Endothelial cell of umbilical vein (primary cell): Measurements from ENCODE around the gene NUP214.

Experiments used
- CTCF ChIP-seq, 2 donors: IDR thresholded peaks; 1 replicate in 1 of 2; 2 replicates in 1 of 2; pipeline ENCODE4 v1.5.1; 2011; ENCODE audit warnings: low read length in 2 of 2, mild to moderate bottlenecking in 2 of 2, moderate library complexity in 2 of 2, control low read depth in 1 of 2, inconsistent platforms in 1 of 2, low read depth in 1 of 2; ENCODE audit not compliant: insufficient read depth in 1 of 2; ENCODE audit errors: extremely low read depth in 1 of 2
- POLR2A ChIP-seq: IDR thresholded peaks from 2 replicates; pipeline ENCODE4 v1.6.1; 2012; ENCODE audit warnings: low read depth, mild to moderate bottlenecking, control low read depth, low read length

GRCh38 chr9:131281119-131281965, 156.0 kb downstream of the NUP214 start:
- no peak for TF ChIP-seq CTCF (IDR thresholded peaks at IDR 0.05; ENCODE audit: extremely low read depth in 1 of 2, insufficient read depth in 1 of 2, low read depth in 1 of 2, low read length in 2 of 2)
- no peak for TF ChIP-seq POLR2A
